ENCODE results near the gene GALNTL6.

The GALNTL6 gene

GRCh38 chr4:172007889-172008288, 194.7 kb downstream of the GALNTL6 start:
- no peak for DNase-seq (ENCODE audit: low spot score)

DNA sequence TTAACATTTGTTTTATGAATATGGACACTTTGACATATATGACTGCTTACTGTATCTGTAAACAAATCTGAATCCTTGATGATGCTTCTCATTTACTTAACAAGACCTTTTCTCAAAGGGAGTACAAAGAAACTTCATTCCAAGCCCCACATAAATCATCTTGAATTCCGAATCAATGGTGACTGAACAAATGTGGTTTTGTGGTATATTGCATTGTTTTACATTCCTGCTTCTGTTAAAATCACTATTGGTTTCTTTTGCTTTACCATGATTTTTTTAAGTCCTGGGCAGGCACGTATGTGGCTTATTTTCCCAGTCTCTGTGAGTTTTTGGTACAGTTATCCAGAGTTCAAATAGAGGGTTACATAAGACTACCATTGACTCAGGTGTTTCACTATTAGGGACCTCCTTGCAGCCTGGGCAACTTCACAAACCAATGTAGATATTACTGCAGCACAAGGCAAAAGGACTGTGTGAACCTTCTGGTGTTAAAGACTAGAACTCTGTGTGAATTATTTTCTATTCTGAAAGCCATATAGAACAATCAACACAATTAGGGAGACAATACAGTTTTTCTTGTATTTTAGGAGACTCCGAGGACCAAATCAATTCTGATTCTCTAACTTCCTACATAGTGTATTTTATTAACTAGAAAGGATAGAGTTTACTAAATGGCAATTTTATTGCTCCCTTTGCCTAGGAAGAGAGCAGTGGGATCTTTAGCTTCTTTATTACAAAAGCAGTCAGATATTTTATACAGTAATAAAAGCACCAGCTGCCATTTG, 196.4 kb downstream of the GALNTL6 start:
- DNase-seq (ENCODE audit: low spot score): no peak

GRCh38 chr4:172011196-172011595, 198.0 kb downstream of the GALNTL6 start:
- no peak for DNase-seq (ENCODE audit: low spot score)

DNA sequence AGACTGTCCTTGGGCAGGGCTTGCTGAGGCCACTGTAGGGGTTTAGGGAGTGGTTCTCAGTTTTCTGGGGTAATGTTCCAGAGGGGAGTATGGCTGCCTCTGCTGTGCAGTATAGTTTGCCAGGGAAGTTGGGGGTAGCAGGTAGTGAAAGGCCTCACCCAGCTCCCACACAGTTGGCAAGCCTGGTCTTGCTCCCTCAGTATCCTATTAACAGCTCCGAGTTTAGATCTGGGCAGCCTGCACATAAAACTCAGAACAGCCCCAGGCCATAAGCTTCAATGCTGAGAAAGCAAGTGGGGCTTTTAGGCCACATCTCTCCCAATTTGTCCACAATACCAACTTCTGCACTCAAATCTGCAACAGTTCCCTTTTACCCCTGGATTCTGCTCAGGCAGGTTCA, 205.2 kb downstream of the GALNTL6 start:
- no peak for DNase-seq (ENCODE audit: low spot score)

DNA sequence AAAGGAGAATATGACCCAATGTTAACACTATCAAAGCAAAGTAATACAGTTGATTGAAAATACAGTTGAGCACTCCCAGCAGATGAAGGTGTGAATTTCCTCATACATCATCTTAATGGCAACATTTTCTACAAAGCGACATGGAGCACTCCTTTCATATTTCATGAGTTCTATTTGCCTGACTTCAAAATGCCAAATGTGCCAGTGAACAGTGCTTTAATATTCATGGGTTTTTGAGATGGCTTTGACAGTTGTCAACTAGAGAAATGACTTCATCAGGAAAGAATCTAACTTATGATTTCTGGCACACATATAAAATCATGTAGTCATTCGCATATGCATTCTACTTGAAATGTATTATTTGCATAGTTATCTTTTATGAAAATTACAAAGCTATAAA, 222.4 kb downstream of the GALNTL6 start:
- DNase-seq (ENCODE audit: low spot score): no peak

DNA sequence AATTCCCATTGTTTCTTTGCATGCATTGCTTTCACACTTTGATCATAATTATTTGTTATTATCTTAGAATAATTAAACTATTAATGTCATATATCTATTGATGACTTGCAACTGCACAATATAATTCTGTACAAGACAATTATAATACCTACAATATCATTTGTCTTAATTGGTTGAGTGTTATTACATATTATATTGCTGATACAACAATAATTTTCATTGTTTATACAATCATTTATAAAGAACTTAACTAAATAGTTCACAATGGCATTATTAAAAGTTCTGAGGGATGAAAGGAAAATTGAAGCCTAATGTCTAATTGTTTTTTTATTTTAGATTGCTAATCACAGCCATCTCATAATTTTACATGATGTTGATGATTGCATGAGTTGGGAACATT, 227.6 kb downstream of the GALNTL6 start:
- DNase-seq (ENCODE audit: low spot score): no peak

DNA sequence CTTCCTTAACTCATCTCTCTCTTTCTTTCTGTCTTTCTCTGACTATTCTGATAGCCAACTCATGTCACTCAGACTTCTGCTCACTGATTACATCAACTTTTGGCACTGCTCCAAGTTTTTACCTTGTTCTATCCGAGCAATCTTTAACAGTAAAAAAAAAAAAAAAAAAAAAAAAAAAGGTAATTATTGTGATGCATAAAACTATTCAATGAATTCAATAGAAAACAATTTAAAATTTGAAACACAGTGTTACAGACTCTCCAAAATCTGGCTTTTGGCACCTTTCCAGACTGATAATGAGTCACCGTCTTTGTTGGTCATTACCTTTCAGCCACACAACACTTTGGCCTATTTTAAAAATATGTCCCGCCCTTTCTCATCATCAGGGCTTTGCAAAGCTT, 229.5 kb downstream of the GALNTL6 start:
- no peak for DNase-seq (ENCODE audit: low spot score)

GRCh38 chr4:172045981-172046380, 232.8 kb downstream of the GALNTL6 start:
- no peak for DNase-seq (ENCODE audit: low spot score)

DNA sequence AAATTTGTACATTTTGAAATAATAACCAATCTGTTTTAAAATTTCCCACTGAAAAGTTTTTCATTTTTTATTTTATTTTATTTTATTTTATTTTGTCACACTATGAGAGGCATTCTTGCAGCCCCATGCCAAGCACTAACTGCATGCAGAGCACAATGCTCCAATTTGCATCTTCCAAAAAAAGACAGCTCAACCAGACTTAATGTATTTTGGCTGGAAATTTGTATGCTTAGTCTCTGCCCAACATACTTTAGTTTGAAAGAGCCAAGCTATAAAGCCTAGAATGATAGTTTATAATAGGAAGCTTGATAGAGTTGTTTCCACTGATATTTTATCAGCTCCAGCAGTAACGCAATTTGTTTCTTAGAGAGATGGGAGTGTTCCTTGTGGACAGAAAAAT, 235.5 kb downstream of the GALNTL6 start:
- no peak for DNase-seq (ENCODE audit: low spot score)

DNA sequence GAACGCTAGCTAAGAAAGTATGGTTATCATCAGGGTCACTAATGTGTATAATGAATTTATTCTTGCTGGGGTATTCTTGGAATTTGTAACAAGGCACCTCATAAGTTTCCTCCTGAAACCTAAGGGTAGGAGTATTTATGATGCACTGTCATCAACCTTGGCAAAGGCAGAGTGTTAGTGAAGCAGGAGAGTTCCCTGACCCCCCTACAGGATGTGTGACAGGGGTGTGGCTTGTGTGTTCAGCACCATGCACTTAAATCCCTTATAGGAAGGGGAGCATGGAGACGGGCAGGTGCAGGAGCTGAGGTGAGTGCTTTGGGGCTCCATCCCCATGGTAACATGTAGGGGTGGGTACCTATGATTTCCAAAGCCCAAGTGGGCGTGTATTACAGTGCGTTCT, 237.7 kb downstream of the GALNTL6 start:
- no peak for DNase-seq (ENCODE audit: low spot score)

- DNase-seq (ENCODE audit: low spot score): no peak
These were observed 241.8 kb downstream of the GALNTL6 start for GRCh38 chr4:172055046-172055445.

- no peak for DNase-seq (ENCODE audit: low spot score)
These were observed 242.3 kb downstream of the GALNTL6 start for GRCh38 chr4:172055498-172055897.

GRCh38 chr4:172061204-172061603, 248.0 kb downstream of the GALNTL6 start:
- no peak for DNase-seq (ENCODE audit: low spot score)

- no peak for DNase-seq (ENCODE audit: low spot score)
These were observed 255.3 kb downstream of the GALNTL6 start for GRCh38 chr4:172068506-172068905.

GRCh38 chr4:172073590-172073989, 260.4 kb downstream of the GALNTL6 start:
- DNase-seq (ENCODE audit: low spot score): no peak

DNA sequence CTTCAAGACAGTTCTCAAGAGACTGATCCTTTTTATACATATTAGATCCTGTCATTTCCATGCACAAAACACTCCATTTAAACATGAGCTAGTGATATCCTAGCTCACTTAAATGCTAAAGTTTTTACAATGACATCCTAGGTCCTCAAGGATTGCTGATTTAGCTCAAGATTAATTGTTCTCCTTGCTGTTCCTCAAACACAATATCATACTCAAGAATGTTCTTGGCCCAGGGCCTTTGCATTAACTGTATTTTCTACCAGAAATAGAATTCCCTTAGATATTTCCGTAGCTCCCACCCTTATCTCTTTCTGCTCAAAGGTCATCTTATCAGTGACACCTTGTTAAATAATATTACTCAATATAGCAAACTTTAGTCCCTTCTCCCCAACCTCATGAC, 270.1 kb downstream of the GALNTL6 start:
- DNase-seq (ENCODE audit: low spot score): no peak

DNA sequence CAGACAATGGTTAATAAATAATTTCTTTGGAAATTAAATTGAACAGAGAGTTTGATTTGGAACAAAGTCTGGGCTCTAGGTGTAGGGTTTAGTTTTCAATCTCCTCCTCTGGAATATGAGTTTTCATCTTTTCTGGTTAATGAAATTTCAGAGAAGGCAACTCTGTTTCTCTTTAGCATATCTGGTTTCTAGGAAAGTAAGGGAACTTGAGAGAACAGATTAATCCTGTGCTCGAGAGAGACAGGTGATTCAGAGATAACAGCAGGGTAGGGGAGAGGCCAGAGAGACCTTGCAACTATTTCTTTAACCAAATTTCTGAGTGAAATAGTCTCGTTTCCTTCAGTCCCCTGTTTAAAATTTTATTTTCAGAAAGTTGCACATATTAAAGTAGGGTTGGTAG, 275.4 kb downstream of the GALNTL6 start:
- DNase-seq (ENCODE audit: low spot score): no peak

- DNase-seq (ENCODE audit: low spot score): no peak
These were observed 282.0 kb downstream of the GALNTL6 start for GRCh38 chr4:172095161-172095560.

- no peak for DNase-seq (ENCODE audit: low spot score)
These were observed 283.6 kb downstream of the GALNTL6 start for GRCh38 chr4:172096786-172097185.

DNA sequence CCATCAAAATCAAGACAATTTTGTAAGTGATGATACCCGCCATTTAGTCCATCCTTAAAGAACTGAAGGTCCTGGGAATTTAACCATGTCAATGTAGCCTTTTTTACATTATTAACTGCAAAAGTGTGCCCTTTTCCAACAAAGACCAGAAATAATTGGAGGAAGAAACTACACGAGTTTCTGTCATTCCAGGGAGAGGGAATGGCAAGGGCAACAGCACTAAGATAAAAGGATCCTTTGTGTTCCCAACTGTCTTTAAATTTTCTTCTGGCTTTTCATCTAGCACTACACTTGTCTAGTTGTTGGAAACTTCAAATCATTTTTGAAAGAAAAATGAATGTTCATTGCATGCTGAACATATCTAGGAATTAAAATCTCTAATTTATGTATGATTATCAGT, 286.2 kb downstream of the GALNTL6 start:
- DNase-seq (ENCODE audit: low spot score): no peak

DNA sequence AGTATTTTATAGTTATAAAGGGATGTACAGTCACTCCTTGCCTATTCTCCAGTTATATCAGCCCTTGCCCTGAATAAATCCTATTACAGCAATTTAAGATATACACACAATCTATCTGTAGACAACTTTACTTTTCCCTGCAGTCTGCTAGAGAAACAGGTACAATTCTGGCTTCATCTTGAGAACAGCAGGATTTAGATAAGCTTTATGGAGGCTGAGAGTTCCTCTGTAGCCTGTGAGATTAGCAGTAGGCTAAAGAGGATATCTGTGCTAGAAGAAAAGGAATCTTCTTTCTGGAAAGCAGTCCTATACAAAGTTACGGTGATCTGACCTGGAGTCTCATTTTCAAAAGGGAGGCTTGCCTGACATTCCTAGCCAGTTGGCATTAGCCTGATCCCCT, 290.3 kb downstream of the GALNTL6 start:
- DNase-seq (ENCODE audit: low spot score): no peak

- DNase-seq (ENCODE audit: low spot score): no peak
These were observed 291.3 kb downstream of the GALNTL6 start for GRCh38 chr4:172104539-172104938.

DNA sequence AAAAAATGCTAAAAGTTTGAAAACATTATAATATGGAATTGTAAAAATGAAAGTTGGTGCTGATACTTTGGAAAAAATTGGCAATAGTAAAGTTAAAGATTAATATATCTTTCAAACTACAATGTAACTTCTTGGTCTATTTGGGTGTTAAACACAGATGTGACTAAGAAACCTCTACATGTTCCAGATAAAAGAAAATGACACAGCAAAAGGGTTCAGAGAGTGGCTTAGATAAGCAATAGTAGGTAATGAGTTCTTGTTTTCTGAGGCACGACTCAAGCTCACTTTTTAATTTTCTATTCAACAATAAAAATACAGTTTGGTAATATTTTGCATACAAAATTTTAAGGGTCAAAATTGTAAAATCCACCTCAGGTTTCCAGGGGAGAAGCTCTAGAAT, 292.7 kb downstream of the GALNTL6 start:
- no peak for DNase-seq (ENCODE audit: low spot score)

- DNase-seq (ENCODE audit: low spot score): no peak
These were observed 296.3 kb downstream of the GALNTL6 start for GRCh38 chr4:172109466-172109865.
